Upper lobe of left lung (tissue), 6 donors: ENCODE results near the gene TTC33. TPM values are rescaled to one million over a fixed set of nuclear protein-coding genes. Genes with fewer than 3 reads are reported as not detected.
"Not testable (repeated sequence)": the region's sequence is repeated elsewhere in the genome, so short reads cannot be mapped to it uniquely, and the experiment has no call there.

Experiments used
- ATAC-seq, 2 donors: fragments of 200-7000 bp; cut with Tn5 transposase; one replicate each; pipeline ENCODE4 v1.9.1; 2022; ENCODE audit warnings: mild to moderate bottlenecking in 2 of 2, moderate library complexity in 2 of 2; ENCODE audit not compliant: low FRiP score in 2 of 2
- DNase-seq, 2 donors: peaks; one replicate each; pipeline ENCODE4 v3.0.0-alpha.2; 2019 to 2020
- H3K27ac ChIP-seq, 4 donors: fragments of 200-600 bp; sonication (generic); one replicate each; pipeline ENCODE4 v1.5.1; 2016 to 2019
- H3K27me3 ChIP-seq, 4 donors: fragments of 200-600 bp; sonication (generic); one replicate each; pipeline ENCODE4 v1.5.1; 2017 to 2019
- H3K36me3 ChIP-seq, 4 donors: fragments of 200-600 bp; sonication (generic); one replicate each; pipeline ENCODE4 v1.5.1; 2016 to 2019
- H3K4me1 ChIP-seq, 4 donors: fragments of 200-600 bp; sonication (generic); one replicate each; pipeline ENCODE4 v1.5.1; 2018 to 2019
- H3K4me3 ChIP-seq, 4 donors: fragments of 200-600 bp; sonication (generic); one replicate each; pipeline ENCODE4 v1.5.1; 2017 to 2019; ENCODE audit warnings: mild to moderate bottlenecking in 2 of 4, moderate library complexity in 1 of 4
- H3K9me3 ChIP-seq, 4 donors: fragments of 200-600 bp; sonication (generic); one replicate each; pipeline ENCODE4 v1.5.1; 2018 to 2019
- CTCF ChIP-seq, 6 experiments: fragments of 450-650 bp in 4 of 6; fragments of 200-600 bp in 2 of 6; sonication (generic) in 2 of 6; IDR thresholded peaks; one replicate each; pipeline ENCODE4 v1.5.1; 2016 to 2019; ENCODE audit warnings: antibody characterized with exemption in 6 of 6
- EP300 ChIP-seq, 4 donors: sonication (generic); formaldehyde crosslinking; IDR thresholded peaks; one replicate each; pipeline ENCODE4 v1.5.1; 2017; ENCODE audit warnings: antibody characterized with exemption in 4 of 4, control low read depth in 2 of 4
- POLR2A ChIP-seq, 4 donors: fragments of 450-650 bp; IDR thresholded peaks; one replicate each; pipeline ENCODE4 v1.5.1; 2016 to 2017; ENCODE audit warnings: antibody characterized with exemption in 4 of 4, mild to moderate bottlenecking in 2 of 4
- POLR2AphosphoS5 ChIP-seq, 2 donors: sonication (generic); formaldehyde crosslinking; IDR thresholded peaks; one replicate each; pipeline ENCODE4 v1.5.1; 2017; ENCODE audit warnings: antibody characterized with exemption in 2 of 2
- WGBS, 2 donors: methylation state at CpG; one replicate each; pipeline ENCODE4 v1.1.5; 2017 to 2018; 5-methylcytosine and 5-hydroxymethylcytosine counted together
- total RNA-seq, 6 donors: library from RNA; depleted of rRNA in 4 of 6; stranded (reverse); fragments of >200 nt in 4 of 6; gene quantifications; one replicate each; pipeline versions ENCODE4 v1.1.0 to v1.2.1, GENCODE V29; 2016 to 2021
- donor health status: DM: no; HTN: no; CAD: no; lungs with moderate emphysema.
- donor health status: DM: no; HTN: yes; CAD: no; lungs with severe emphysema.

The TTC33 gene
- total RNA-seq, 6 donors from 2014 or later = 13.4 to 34.1 (median 17.1) TPM

GRCh38 chr5:40660751-40661150 is 95.0 kb downstream of the TTC33 start:
- no peaks in the 10 kb centered on the region for H3K27me3 ChIP-seq
- no peak overlapping the region for H3K27ac ChIP-seq
- TF ChIP-seq EP300 (IDR thresholded peaks at IDR 0.05) (no peak), POLR2A (IDR thresholded peaks at IDR 0.05) (no peak), CTCF (IDR thresholded peaks at IDR 0.05) (no peak), POLR2AphosphoS5 (IDR thresholded peaks at IDR 0.05) (no peak)
- DNase-seq (no peak), ATAC-seq (no peak)
- H3K4me3 ChIP-seq = no peak overlapping the region
- no peaks in the 10 kb centered on the region for H3K4me1 ChIP-seq
- no peaks in the 10 kb centered on the region for H3K9me3 ChIP-seq
- 70 to 76% methylated on average over 2 of the region's 2 CpGs for WGBS, 2 donors
- no peaks in the 10 kb centered on the region for H3K36me3 ChIP-seq

- ATAC-seq = no peak
- H3K4me3 ChIP-seq = no peak overlapping the region
- TF ChIP-seq EP300 (IDR thresholded peaks at IDR 0.05) (no peak), CTCF (IDR thresholded peaks at IDR 0.05) (no peak)
These were observed 99.0 kb downstream of the TTC33 start for GRCh38 chr5:40656766-40657165.

GRCh38 chr5:40656091-40656490 is 99.7 kb downstream of the TTC33 start:
- not testable (repeated sequence) for ATAC-seq, H3K36me3 ChIP-seq, DNase-seq, H3K4me3 ChIP-seq, H3K4me1 ChIP-seq, H3K27ac ChIP-seq, H3K9me3 ChIP-seq, H3K27me3 ChIP-seq

More at GRCh38 chr5:40656766-40657165, 99.0 kb downstream of the TTC33 start:
- H3K27me3 ChIP-seq = no peaks in the 10 kb centered on the region
- no peak overlapping the region for H3K27ac ChIP-seq
- no peak for DNase-seq
- no peaks in the 10 kb centered on the region for H3K4me1 ChIP-seq
- H3K36me3 ChIP-seq = no peaks in the 10 kb centered on the region
- H3K9me3 ChIP-seq = no peaks in the 10 kb centered on the region

- no peak for DNase-seq
- ATAC-seq = no peak
- H3K36me3 ChIP-seq = no peaks in the 10 kb centered on the region
- WGBS, 2 donors = 61 to 64% methylated on average over 2 of the region's 2 CpGs
- H3K9me3 ChIP-seq = no peaks in the 10 kb centered on the region
- H3K4me3 ChIP-seq = no peak overlapping the region
- H3K27me3 ChIP-seq = no peaks in the 10 kb centered on the region
- H3K27ac ChIP-seq = no peak overlapping the region
- TF ChIP-seq POLR2A (IDR thresholded peaks at IDR 0.05) = no peak
- TF ChIP-seq CTCF (IDR thresholded peaks at IDR 0.05) = no peak
- no peak for TF ChIP-seq EP300 (IDR thresholded peaks at IDR 0.05)
- TF ChIP-seq POLR2AphosphoS5 (IDR thresholded peaks at IDR 0.05) = no peak
- no peaks in the 10 kb centered on the region for H3K4me1 ChIP-seq
These were observed 100.6 kb downstream of the TTC33 start for GRCh38 chr5:40655138-40655537.

- H3K9me3 ChIP-seq = no peaks in the 10 kb centered on the region
- TF ChIP-seq EP300 (IDR thresholded peaks at IDR 0.05) = no peak
- TF ChIP-seq POLR2AphosphoS5 (IDR thresholded peaks at IDR 0.05) = no peak
- TF ChIP-seq CTCF (IDR thresholded peaks at IDR 0.05) = no peak
- TF ChIP-seq POLR2A (IDR thresholded peaks at IDR 0.05) = no peak
- ATAC-seq (no peak), DNase-seq (no peak)
- no peak overlapping the region for H3K4me3 ChIP-seq
- 68 to 74% methylated on average over 4 of the region's 4 CpGs for WGBS, 2 donors
- H3K36me3 ChIP-seq = no peaks in the 10 kb centered on the region
- H3K27me3 ChIP-seq = no peaks in the 10 kb centered on the region
- H3K27ac ChIP-seq = no peak overlapping the region
- no peaks in the 10 kb centered on the region for H3K4me1 ChIP-seq
These were observed 101.3 kb downstream of the TTC33 start for GRCh38 chr5:40654377-40654991.
